Kidney epithelial cell (primary cell): Measurements from ENCODE around the gene KCNQ1. TPM values are rescaled to one million over a fixed set of nuclear protein-coding genes. Genes with fewer than 3 reads are reported as not detected.

Experiments
- DNase-seq: peaks from one replicate; pipeline ENCODE4 v3.0.0-alpha.2; 2010; ENCODE audit warnings: low read depth
- H3K27me3 ChIP-seq: 2 replicates; pipeline ENCODE4 v1.6.0; 2011; ENCODE audit warnings: low read length; ENCODE audit not compliant: control insufficient read depth, insufficient read depth
- H3K36me3 ChIP-seq: 2 replicates; pipeline ENCODE4 v1.5.1; 2011; ENCODE audit warnings: low read length; ENCODE audit not compliant: control insufficient read depth, insufficient read depth
- H3K4me3 ChIP-seq: 2 replicates; pipeline ENCODE4 v1.5.1; 2011; ENCODE audit warnings: low read depth, mild to moderate bottlenecking, control low read depth, low read length
- total RNA-seq: library from RNA; depleted of rRNA; stranded (reverse); fragments of >200 nt; gene quantifications from 2 replicates; pipeline ENCODE4 v1.2.3, GENCODE V29; 2015
- TF ChIP-seq, protein P1 (sequence below): IDR thresholded peaks from 2 replicates; pipeline ENCODE4 v1.5.1; 2011; ENCODE audit warnings: mild to moderate bottlenecking, moderate library complexity, low read length, control low read depth, inconsistent platforms; ENCODE audit not compliant: insufficient read depth, poor library complexity, severe bottlenecking

Gene KCNQ1
- total RNA-seq, 1 donor from 2014 or later, result 2.3 TPM

DNA sequence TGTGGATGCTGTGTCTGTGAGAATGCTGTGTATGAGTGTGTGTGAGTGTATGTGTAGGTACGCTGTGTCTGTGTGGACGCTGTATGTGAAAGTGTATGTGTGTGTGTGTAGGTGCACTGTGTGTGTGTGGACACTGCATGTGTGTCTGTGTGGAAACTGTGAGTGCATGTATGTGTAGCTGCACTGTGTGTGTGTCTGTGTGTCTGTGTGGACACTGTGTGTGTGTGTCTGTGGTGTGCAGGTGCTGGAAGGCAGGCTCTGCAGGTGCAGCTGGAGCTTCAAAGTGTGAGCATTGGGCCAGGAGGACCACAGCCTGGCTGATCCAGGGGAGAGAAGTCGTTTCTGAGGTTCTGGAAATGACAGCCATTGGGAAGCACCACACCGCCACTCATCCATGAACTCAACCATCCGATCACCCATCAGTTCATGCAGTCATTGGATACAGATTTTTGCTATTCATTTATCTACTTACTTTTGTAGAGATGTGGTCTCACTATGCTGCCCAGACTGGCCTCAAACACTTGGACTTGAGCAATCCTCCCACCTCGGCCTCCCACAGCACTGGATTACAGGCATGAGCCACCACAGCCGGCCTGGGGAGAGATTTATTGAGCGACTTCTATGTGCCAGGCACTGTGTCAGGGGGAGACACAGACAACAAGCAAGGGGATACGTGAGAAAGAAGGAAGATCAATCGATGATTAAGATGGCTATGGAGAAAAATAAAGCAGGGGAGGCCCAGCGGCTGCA is 10.1 kb upstream of the KCNQ1 start:
- DNase-seq, result no peak
- no peak overlapping the region for H3K4me3 ChIP-seq
- TF ChIP-seq, protein P1, sequence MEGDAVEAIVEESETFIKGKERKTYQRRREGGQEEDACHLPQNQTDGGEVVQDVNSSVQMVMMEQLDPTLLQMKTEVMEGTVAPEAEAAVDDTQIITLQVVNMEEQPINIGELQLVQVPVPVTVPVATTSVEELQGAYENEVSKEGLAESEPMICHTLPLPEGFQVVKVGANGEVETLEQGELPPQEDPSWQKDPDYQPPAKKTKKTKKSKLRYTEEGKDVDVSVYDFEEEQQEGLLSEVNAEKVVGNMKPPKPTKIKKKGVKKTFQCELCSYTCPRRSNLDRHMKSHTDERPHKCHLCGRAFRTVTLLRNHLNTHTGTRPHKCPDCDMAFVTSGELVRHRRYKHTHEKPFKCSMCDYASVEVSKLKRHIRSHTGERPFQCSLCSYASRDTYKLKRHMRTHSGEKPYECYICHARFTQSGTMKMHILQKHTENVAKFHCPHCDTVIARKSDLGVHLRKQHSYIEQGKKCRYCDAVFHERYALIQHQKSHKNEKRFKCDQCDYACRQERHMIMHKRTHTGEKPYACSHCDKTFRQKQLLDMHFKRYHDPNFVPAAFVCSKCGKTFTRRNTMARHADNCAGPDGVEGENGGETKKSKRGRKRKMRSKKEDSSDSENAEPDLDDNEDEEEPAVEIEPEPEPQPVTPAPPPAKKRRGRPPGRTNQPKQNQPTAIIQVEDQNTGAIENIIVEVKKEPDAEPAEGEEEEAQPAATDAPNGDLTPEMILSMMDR, result no peak

DNA sequence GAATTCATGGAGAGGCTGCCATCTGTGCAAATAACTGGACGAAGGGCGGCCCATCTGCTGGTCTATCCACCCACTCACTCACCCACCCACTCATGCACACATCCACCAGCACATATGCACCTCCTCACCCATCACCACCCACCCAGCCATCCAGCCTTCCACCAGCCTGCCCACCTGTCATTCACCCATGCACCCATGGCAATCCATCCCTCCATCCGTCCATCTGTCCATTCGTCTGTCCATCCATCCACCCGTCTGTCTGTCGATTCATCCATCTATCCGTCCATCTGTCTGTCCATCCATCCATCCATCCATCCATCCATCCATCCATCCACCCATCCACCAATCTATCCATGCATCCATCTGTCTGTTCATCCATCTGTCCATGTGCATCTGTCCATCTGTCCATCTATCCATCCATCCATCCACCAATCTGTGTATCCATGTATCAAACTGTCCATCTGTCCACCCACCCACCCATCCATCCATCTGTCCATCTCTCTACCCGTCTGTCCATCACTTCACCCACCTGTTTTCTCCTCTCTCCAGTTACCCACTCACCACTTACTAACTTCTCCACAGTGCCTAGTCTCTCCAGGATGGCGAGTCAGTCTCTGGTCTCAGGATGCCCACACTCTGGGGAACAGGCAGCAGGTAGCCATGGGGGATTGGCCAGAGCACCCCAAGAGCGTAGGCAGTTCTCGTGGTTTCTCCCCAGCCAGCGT is 9.4 kb upstream of the KCNQ1 start:
- no peak overlapping the region for H3K4me3 ChIP-seq
- H3K36me3 ChIP-seq, result no peaks in the 10 kb centered on the region
- TF ChIP-seq, protein P1, result no peak
- no peak for DNase-seq
- peaks cover 16% of the 10 kb centered on the region for H3K27me3 ChIP-seq

More for the DNA sequence above, 10.1 kb upstream of the KCNQ1 start:
- no peaks in the 10 kb centered on the region for H3K36me3 ChIP-seq
- peaks cover 16% of the 10 kb centered on the region for H3K27me3 ChIP-seq

DNA sequence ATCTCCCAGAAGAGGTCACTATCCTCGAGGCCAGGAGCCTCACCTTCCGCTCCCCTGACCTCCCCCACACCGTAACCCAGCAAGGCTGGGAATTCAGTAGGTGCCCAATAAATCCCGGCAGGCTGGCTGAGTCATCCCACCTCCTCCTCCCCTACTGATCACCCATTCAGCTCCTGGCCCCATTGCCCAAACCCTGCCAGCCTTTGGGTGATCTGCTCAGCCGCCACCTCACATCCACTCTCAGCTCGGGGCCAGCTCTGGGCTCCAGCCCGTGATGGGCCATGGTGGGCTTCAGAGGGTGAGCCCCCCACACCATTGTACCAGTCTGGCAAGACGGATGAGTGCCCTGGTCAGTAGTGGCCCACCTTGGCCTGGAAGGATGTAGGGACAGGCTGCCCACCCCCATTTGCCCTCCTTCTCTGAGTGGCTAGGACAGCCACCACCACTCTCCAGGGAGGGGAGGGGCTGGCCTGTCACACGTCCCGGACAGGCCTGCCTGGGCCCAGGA is 8.7 kb upstream of the KCNQ1 start:
- no peak for DNase-seq
- TF ChIP-seq, protein P1, result no peak

DNA sequence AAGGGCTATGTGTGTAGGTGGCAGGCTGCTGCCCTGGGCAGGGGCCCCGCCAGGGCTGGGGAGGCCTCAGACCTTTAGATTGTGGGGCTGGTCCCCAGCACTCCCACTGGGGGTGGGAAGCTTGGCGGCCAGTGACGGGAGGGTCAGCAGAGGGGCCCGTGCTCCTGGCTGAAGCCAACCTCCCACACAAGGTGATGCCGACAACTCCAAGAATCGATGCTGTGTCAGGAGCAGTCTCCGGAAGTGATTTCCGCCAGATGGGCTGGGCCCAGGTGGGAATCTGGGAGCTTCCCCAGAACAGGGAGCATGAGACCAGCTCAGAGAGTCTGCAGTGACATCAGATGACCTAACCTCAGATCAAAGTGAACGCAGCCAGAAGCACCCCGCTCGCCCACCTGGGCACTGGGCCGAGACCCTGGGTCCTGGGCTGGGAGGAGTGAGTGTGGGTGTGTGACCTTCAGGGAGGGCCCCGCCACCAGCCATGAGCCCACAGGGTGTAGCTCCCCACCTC is 8.2 kb upstream of the KCNQ1 start:
- TF ChIP-seq, protein P1, result no peak
- Histone ChIP-seq H3K4me3 (no peak overlapping the region), H3K36me3 (no peaks in the 10 kb centered on the region), H3K27me3 (peaks cover 19% of the 10 kb centered on the region)
- DNase-seq, result no peak

More for the DNA sequence above, 8.7 kb upstream of the KCNQ1 start:
- Histone ChIP-seq H3K36me3 (no peaks in the 10 kb centered on the region), H3K27me3 (peaks cover 18% of the 10 kb centered on the region), H3K4me3 (no peak overlapping the region)

DNA sequence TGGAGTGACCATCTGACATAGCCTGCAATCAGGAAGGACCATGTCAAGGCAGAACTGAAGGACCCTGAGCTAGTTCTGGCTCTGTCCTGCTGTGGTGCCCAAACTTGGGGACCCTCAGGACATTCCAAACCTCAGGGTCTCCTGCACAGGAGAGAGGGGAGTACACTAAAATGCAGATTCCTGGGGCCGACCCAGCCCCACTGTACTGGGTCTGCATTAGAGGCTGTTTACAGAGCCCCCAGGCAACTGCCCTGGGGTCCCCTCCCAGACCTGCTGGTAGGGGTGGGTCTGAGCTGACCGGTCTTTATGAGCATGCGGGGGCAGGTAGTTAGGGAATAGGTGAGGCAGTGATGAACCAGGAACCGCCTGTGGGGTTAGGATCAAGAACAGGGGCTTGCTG is 7.3 kb upstream of the KCNQ1 start:
- no peak for DNase-seq
- Histone ChIP-seq H3K27me3 (peaks cover 15% of the 10 kb centered on the region), H3K36me3 (no peaks in the 10 kb centered on the region), H3K4me3 (no peak overlapping the region)
- TF ChIP-seq, protein P1, result no peak
